HUES64 (cell line): ENCODE data around the gene SMYD3.
A peak's percentile ranks its signal among the peaks of the same experiment; 100 is the strongest.

Experiments used
- H3K27ac ChIP-seq: 2 replicates; pipeline ENCODE4 v1.7.0; 2013; ENCODE audit warnings: low read depth, low read length, inconsistent platforms
- H3K27me3 ChIP-seq: 2 replicates; pipeline ENCODE4 v1.6.1; 2013; ENCODE audit warnings: mild to moderate bottlenecking, low read length; ENCODE audit not compliant: insufficient read depth
- H3K36me3 ChIP-seq: 2 replicates; pipeline ENCODE4 v1.6.1; 2013; ENCODE audit warnings: mild to moderate bottlenecking, low read length; ENCODE audit not compliant: insufficient read depth
- H3K4me1 ChIP-seq: 2 replicates; pipeline ENCODE4 v1.6.1; 2013; ENCODE audit warnings: mild to moderate bottlenecking, low read length, moderate library complexity; ENCODE audit not compliant: insufficient read depth
- H3K4me3 ChIP-seq: 2 replicates; pipeline ENCODE4 v1.5.1; 2013; ENCODE audit warnings: mild to moderate bottlenecking, low read length, moderate library complexity
- H3K9ac ChIP-seq: 2 replicates; pipeline ENCODE4 v1.6.1; 2013; ENCODE audit warnings: mild to moderate bottlenecking, low read depth, low read length
- H3K9me3 ChIP-seq: 2 replicates; pipeline ENCODE4 v1.6.1; 2013; ENCODE audit warnings: low read depth, low read length; ENCODE audit not compliant: insufficient read depth
- WGBS: fragments of 150-250, 120-280 bp; methylation state at CpG from one replicate; pipeline ENCODE4 v1.1.7; 2013; ENCODE audit warnings: missing lambda C conversion rate; 5-methylcytosine and 5-hydroxymethylcytosine counted together

Gene SMYD3

DNA sequence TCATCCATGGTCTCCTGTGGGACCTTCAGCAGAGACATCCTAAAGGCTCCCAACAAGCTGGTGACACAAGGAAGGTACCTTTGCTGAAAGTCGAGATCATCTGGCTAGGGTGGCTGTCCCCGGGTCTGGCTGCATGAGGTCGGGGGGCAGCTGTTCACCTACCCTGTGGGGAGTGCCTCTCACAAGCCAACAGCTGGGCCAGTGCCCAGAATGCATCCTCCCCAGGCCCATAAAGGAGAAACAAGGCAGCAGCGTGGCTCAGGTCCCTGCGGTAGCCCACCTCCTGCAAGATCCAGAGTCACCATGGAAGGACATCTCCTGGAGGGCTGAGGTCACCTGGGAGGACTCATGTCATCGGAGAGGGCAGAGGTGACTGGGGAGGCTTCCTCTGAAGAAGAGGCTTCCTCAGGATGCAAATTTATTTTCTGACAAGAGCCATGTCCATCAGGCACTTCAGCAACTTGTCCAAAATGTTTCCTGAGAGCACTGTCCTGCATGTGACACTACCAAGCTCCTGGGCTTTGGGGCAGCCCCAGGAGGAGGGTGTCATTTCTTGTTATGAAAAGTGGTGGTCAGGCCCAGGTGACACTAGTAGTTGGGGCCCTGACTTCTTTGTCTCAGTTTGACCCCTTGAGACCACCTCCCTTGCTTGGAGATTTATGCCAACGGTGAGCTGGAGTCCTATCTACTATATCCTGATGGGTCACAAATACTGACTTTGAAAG is 6.7 kb upstream of the SMYD3 start:
- H3K27ac ChIP-seq: no peak overlapping the region
- H3K27me3 ChIP-seq: no peaks in the 10 kb centered on the region
- 93% methylated on average over 7 of the region's 7 CpGs for WGBS
- no peak overlapping the region for H3K4me3 ChIP-seq
- no peaks in the 10 kb centered on the region for H3K4me1 ChIP-seq
- H3K36me3 ChIP-seq: no peaks in the 10 kb centered on the region
- H3K9ac ChIP-seq: no peak overlapping the region
- peaks cover 24% of the 10 kb centered on the region for H3K9me3 ChIP-seq

DNA sequence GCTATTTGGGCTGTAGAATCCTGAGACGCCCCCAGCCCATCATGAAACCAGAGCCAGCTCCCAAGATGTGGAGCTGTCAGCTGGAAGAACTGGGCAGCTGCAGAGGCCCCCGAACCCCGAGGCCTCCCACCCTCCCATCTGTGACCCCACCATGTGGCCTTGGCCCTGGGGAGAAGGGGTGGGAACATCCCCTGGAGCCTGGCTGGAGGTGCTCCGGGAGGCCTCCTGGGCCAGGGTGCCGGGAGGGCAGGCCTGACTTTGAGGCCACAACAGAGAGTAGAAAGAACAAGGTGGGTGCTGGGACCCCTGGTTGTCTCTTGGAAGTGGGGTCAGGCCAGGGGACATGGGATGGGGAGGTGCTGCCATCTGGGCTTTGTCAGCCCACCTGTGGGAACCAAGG is 6.0 kb upstream of the SMYD3 start:
- no peaks in the 10 kb centered on the region for H3K27me3 ChIP-seq
- no peaks in the 10 kb centered on the region for H3K4me1 ChIP-seq
- no peak overlapping the region for H3K9ac ChIP-seq
- H3K4me3 ChIP-seq: no peak overlapping the region
- no peak overlapping the region for H3K27ac ChIP-seq
- no peaks in the 10 kb centered on the region for H3K36me3 ChIP-seq
- peaks cover 24% of the 10 kb centered on the region for H3K9me3 ChIP-seq
- WGBS: 94% methylated on average over 3 of the region's 5 CpGs

DNA sequence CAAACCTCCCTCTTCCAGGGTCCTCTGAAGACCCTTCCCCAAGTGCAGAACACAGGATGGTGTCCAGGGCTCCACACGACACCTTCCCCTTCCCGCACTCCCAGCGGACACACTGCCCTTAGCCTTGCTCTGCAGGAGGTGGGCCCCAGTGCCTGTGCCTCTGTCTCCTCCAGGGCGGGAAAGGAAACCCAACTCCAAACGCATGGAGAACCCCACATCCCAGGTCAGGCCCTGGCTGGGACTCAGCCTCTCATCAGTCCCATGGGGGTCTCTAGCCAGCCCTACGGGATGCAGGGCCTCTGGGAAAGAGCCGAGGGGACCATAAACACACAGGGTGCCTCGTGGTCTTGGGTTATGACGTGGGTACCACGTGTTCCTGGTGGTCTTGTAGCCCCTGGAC is 5.6 kb upstream of the SMYD3 start:
- Histone ChIP-seq H3K4me1 (no peaks in the 10 kb centered on the region), H3K27me3 (no peaks in the 10 kb centered on the region), H3K27ac (no peak overlapping the region), H3K4me3 (no peak overlapping the region), H3K9me3 (peaks cover 24% of the 10 kb centered on the region), H3K9ac (no peak overlapping the region), H3K36me3 (no peaks in the 10 kb centered on the region)
- 86% methylated on average over 10 of the region's 10 CpGs for WGBS

DNA sequence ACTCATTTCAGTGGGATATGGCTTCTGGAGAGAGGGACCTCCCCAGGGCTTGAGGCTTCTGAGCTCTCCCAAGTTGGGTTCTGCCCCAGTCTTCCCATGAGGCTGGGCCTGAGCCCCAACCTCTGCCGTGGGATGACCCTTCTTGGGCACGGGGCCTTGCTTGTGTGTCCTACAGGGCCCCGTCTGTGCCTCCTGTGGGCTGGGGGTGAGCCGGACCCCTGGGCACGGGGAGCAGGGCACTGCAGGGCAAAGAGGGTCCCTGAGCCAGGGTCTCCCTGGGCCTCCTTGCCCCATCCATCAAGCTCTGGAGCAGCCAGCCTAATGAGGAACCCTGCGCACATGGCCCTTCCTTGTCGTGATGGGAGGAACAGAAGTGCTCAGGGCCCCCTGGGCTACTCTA is 5.2 kb upstream of the SMYD3 start:
- Histone ChIP-seq H3K27me3 (no peaks in the 10 kb centered on the region), H3K4me1 (no peaks in the 10 kb centered on the region), H3K27ac (no peak overlapping the region), H3K36me3 (no peaks in the 10 kb centered on the region), H3K9ac (no peak overlapping the region), H3K4me3 (no peak overlapping the region), H3K9me3 (peaks cover 24% of the 10 kb centered on the region)
- WGBS: 95% methylated on average over 7 of the region's 7 CpGs

DNA sequence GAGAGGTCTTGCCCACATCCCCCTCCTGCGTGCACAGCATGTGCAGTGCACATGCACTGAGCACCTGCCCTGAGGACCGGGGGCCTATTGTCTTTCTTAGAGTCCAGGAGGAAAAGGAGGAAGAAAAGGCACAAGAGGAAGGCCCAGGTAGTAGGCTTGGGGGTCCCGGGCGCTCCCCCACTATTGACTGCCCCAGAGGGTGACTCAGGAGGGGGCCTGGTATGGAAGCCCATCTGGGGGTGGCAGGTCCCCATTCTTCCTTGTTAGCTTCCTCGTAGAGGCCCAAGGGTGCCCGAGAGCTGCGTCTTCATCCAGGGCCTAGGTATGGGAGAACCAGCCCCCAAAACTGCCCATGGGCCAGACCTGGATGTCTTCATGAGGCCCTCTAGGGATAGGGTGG is 4.1 kb upstream of the SMYD3 start:
- 0 out of 2 replicates have a peak, but pooled peaks cover 1% of the 10 kb centered on the region for H3K4me1 ChIP-seq
- H3K27me3 ChIP-seq: peaks cover 5% of the 10 kb centered on the region; the same call in 1 of the 2 replicates
- no peak overlapping the region for H3K27ac ChIP-seq
- WGBS: 96% methylated on average over 7 of the region's 7 CpGs
- no peaks in the 10 kb centered on the region for H3K36me3 ChIP-seq
- peaks cover 17% of the 10 kb centered on the region for H3K9me3 ChIP-seq
- no peak overlapping the region for H3K9ac ChIP-seq
- H3K4me3 ChIP-seq: no peak overlapping the region

DNA sequence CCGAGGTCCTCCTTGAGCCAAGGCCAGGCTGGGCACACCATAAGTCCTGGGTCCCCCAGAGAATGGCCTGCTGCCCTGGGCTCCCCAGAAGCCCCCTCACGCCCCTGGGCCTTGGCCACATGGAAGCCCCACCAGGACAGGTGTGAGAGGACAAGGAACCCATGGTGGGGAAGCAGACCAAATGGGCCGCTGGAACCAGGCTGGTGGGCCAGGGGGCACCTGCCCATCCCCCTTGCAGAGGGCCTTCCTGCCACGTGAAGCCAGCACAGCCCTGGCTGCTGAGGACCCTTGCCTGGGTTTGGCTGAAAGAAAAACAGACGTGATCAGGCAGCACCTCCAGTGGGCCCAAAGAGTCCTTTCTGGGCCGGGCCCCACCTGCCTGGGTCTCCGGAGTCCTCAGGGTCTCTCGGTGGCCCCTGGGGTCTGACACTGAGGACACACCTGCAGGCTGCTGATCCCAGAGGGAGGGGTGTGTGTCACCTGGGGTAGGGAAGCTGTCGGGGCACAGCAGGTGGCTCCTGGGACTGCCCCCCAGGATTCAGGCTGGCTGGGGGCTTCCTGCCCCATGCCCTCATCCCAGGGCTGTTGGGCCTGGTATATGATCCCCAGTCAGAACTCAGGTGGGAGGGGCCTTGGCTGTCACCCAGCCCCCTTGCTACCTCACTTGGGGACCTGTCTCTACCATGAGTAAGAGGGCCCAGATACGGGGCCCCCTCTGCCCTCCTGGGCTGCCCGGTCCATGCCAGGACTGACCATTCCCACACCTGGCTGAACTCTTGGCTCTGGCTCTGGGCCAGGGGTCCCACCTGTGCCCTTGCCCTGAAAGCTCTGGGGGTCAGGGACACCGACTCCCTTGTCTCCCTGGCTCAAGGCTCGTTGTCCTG is 3.3 kb upstream of the SMYD3 start:
- Histone ChIP-seq H3K36me3 (no peaks in the 10 kb centered on the region), H3K9ac (no peak overlapping the region), H3K27ac (no peak overlapping the region), H3K9me3 (peaks cover 11% of the 10 kb centered on the region), H3K27me3 (peaks cover 7% of the 10 kb centered on the region; the same call in 1 of the 2 replicates), H3K4me1 (0 out of 2 replicates have a peak, but pooled peaks cover 5% of the 10 kb centered on the region), H3K4me3 (no peak overlapping the region)
- WGBS: 84% methylated on average over 13 of the region's 13 CpGs

DNA sequence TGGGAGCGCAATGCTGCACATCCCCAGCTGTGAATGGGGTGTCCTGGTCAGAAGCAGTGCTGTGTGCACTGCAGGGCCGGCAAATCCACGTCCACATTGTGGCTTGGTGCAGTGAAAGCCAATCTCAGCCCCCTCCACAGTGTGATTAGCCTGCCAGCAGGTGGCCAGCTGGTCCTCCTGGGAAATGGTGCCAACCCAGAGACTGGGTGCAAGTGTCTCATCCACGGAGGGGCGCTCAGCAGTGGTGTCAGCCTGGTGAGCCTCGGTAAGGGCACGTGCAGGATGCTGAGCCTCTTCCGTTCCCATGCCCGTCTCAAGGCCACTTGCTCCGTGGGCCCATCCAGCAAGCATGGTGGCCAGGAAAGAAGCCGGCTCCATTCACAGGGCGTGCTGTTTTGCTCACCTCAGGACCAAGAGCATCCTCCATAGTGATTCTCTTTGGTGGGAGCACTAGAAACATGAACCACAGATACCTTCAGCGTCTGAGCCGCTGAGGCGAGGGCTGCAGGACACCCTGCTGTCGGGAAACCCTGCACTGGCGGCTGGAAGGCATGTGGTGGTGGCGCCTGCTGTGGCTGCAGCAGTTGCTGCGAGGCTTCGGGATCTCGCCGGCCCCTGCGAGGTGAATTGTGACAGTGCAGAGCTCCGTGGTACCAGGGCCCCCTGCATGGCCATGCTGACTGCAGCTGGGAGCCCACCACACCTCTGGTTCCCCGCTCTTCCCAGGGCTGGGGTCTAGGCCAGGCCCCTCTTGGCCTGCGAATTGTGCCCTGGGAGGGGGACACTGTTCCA is 2.0 kb upstream of the SMYD3 start:
- Histone ChIP-seq H3K36me3 (no peaks in the 10 kb centered on the region), H3K4me3 (no peak overlapping the region), H3K4me1 (0 out of 2 replicates have a peak, but pooled peaks cover 5% of the 10 kb centered on the region), H3K9ac (no peak overlapping the region), H3K27ac (no peak overlapping the region), H3K9me3 (0 out of 2 replicates have a peak, but pooled peaks cover under 1% of the 10 kb centered on the region), H3K27me3 (peaks cover 7% of the 10 kb centered on the region; the same call in 1 of the 2 replicates)
- 89% methylated on average over 26 of the region's 26 CpGs for WGBS

DNA sequence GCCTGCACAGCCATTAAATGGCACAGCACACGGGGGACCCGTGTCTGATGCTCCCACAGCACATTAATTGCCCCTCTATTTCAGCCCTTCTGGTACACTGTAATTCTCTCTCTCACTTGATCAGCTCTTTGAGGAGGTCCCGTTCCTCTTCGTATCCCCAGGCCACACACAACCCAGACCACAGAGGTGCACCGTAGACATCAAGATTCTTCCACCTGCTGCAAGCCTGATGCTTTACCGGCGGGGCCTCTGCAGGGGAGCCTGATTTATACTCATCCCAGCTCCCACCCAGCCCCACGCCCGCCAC is 759 bp downstream of the SMYD3 start:
- WGBS: 14% methylated on average over 9 of the region's 9 CpGs
- H3K9ac ChIP-seq: peak overlapping the region; percentile 58
- H3K9me3 ChIP-seq: no peaks in the 10 kb centered on the region
- peaks cover 7% of the 10 kb centered on the region; the same call in 1 of the 2 replicates for H3K27me3 ChIP-seq
- H3K4me3 ChIP-seq: peak overlapping the region; percentile 86
- no peak overlapping the region for H3K27ac ChIP-seq
- H3K4me1 ChIP-seq: 0 out of 2 replicates have a peak, but pooled peaks cover 5% of the 10 kb centered on the region
- no peaks in the 10 kb centered on the region for H3K36me3 ChIP-seq

DNA sequence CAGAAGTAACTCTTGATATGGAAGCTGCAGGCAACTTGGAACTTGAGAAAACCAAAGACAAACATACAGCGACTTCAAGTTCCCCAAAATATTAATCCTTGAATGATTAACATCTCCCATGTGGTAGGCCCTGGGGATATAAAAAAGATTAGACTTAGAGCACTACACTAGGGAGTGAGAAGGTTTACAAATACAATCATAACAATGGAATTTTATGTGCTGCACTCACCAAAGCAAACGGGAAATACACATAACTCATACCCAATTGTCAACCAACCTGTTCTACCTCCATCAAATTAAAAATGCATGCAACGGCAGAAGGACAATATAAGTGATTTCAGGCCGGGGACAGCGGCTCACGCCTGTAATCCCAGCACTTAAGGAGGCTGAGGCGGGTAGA is 3.7 kb downstream of the SMYD3 start:
- Histone ChIP-seq H3K9ac (no peak overlapping the region), H3K36me3 (no peaks in the 10 kb centered on the region), H3K9me3 (no peaks in the 10 kb centered on the region), H3K27ac (no peak overlapping the region), H3K27me3 (peaks cover 7% of the 10 kb centered on the region; the same call in 1 of the 2 replicates), H3K4me3 (no peak overlapping the region), H3K4me1 (0 out of 2 replicates have a peak, but pooled peaks cover 5% of the 10 kb centered on the region)
- 87% methylated on average over 7 of the region's 7 CpGs for WGBS

DNA sequence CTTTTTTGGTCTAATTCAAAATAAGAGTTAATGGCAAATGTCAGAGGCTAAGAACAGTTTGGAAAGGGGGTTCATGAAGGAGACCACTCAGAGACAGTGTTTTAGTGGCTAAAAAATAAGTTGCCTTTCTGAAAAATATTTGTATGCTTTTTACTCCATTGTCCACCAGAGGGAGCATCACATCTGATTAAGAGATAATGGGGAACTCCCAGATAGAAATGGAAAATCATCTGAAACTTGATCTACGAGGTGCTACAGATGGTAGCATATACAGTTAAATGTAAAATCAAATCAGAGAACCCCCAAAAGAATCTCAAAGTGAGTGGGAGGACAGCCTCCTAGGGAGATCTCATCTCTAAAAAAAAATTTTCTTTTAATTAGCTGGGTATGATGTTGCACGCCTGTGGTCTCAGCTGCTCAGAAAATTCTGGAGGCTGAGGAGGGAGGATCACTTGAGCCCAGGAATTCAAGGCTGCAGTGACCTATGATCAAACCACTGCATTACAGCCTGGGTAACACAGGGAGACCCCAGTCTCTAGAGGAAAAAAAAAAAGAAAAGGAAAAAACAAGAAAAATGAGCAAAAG is 9.7 kb downstream of the SMYD3 start:
- Histone ChIP-seq H3K27ac (no peak overlapping the region), H3K4me3 (no peak overlapping the region), H3K9ac (no peak overlapping the region), H3K36me3 (no peaks in the 10 kb centered on the region), H3K9me3 (no peaks in the 10 kb centered on the region), H3K4me1 (peaks cover 2% of the 10 kb centered on the region), H3K27me3 (no peaks in the 10 kb centered on the region)
- 100% methylated on average over 1 of the region's 2 CpGs for WGBS
